Hepatocyte (in vitro differentiated cells): ENCODE measurements around the gene KIAA0930.

Experiments used
- EZH2phosphoT487 ChIP-seq: fragments of 200-600 bp; sonication (generic); IDR thresholded peaks from one replicate; pipeline ENCODE4 v1.6.1; 2018; ENCODE audit warnings: antibody characterized with exemption, mild to moderate bottlenecking, low read depth, moderate library complexity; ENCODE audit not compliant: unreplicated experiment, severe bottlenecking
- TF ChIP-seq, protein P1 (sequence below): fragments of 200-600 bp; sonication (generic); IDR thresholded peaks from 2 replicates; pipeline ENCODE4 v1.5.1; 2016; ENCODE audit warnings: antibody characterized with exemption, mild to moderate bottlenecking; ENCODE audit not compliant: poor library complexity

DNA sequence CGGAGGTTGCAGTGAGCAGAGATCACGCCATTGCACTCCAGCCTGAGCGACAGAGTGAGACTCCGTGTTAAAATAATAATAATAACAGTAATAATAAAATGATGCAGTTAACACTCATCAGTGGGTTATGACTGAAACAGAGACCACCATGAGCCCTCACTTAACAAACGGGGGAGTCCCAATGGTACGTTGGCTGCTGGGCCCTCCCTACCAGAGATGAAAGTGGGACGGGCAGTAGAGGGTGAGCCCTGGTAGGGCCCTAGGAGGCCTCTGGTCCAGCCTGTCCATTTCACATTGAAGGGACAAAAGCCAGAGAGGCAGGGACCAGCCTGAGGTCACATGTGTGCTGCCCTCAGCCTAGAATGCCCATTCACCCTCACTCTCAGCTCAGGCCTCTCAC, 13.7 kb upstream of the KIAA0930 start:
- no peak for TF ChIP-seq EZH2phosphoT487
- TF ChIP-seq, protein P1, sequence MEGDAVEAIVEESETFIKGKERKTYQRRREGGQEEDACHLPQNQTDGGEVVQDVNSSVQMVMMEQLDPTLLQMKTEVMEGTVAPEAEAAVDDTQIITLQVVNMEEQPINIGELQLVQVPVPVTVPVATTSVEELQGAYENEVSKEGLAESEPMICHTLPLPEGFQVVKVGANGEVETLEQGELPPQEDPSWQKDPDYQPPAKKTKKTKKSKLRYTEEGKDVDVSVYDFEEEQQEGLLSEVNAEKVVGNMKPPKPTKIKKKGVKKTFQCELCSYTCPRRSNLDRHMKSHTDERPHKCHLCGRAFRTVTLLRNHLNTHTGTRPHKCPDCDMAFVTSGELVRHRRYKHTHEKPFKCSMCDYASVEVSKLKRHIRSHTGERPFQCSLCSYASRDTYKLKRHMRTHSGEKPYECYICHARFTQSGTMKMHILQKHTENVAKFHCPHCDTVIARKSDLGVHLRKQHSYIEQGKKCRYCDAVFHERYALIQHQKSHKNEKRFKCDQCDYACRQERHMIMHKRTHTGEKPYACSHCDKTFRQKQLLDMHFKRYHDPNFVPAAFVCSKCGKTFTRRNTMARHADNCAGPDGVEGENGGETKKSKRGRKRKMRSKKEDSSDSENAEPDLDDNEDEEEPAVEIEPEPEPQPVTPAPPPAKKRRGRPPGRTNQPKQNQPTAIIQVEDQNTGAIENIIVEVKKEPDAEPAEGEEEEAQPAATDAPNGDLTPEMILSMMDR, result no peak
